Esophagus muscularis mucosa (tissue), 4 donors: Measurements from ENCODE around the gene AWAT1. TPM values are rescaled to one million over a fixed set of nuclear protein-coding genes. Genes with fewer than 3 reads are reported as not detected.

Experiments
- DNase-seq: peaks from one replicate; pipeline ENCODE4 v3.0.0-alpha.2; 2017; ENCODE audit errors: extremely low spot score
- H3K27ac ChIP-seq, 4 donors: fragments of 200-600 bp; sonication (generic); replicated peaks in 1 of 4; 1 replicate in 3 of 4; 2 replicates in 1 of 4; pipeline ENCODE4 v1.5.1; 2016 to 2019; ENCODE audit warnings: mild to moderate bottlenecking in 1 of 4
- H3K27me3 ChIP-seq, 4 donors: fragments of 200-600 bp; sonication (generic); one replicate each; pipeline versions ENCODE4 v1.5.1 to v1.6.0; 2016 to 2019
- H3K36me3 ChIP-seq, 4 donors: fragments of 200-600 bp; sonication (generic); one replicate each; pipeline ENCODE4 v1.5.1; 2016 to 2019
- H3K4me1 ChIP-seq, 4 donors: fragments of 200-600 bp; sonication (generic); one replicate each; pipeline ENCODE4 v1.5.1; 2016 to 2019
- H3K4me3 ChIP-seq, 4 donors: fragments of 200-600 bp; sonication (generic); 1 replicate in 2 of 4; 2 replicates in 2 of 4; pipeline ENCODE4 v1.5.1; 2016 to 2019; ENCODE audit warnings: mild to moderate bottlenecking in 4 of 4, moderate library complexity in 1 of 4
- H3K9me3 ChIP-seq, 4 donors: fragments of 200-600 bp; sonication (generic); 1 replicate in 3 of 4; 2 replicates in 1 of 4; pipeline ENCODE4 v1.5.1; 2016 to 2019
- EP300 ChIP-seq: sonication (generic); formaldehyde crosslinking; IDR thresholded peaks from one replicate; pipeline ENCODE4 v1.6.1; 2017; ENCODE audit warnings: antibody characterized with exemption
- POLR2A ChIP-seq: fragments of 450-650 bp; IDR thresholded peaks from one replicate; pipeline ENCODE4 v1.6.1; 2017; ENCODE audit warnings: antibody characterized with exemption, moderate library complexity, mild to moderate bottlenecking, low read depth
- POLR2AphosphoS5 ChIP-seq, 2 donors: sonication (generic); formaldehyde crosslinking; IDR thresholded peaks; one replicate each; pipeline ENCODE4 v1.6.1; 2017; ENCODE audit warnings: antibody characterized with exemption in 2 of 2
- WGBS: methylation state at CpG from one replicate; pipeline ENCODE4 v1.1.5; 2018; 5-methylcytosine and 5-hydroxymethylcytosine counted together
- intact Hi-C: fragments of 100-400 bp; cut with DNase I; formaldehyde crosslinking; loops from one replicate; pipeline ENCODE4 v1.15.1; 2023
- total RNA-seq, 4 donors: library from RNA; depleted of rRNA; stranded (reverse); fragments of >200 nt; gene quantifications; one replicate each; pipeline versions ENCODE4 v1.1.0 to v1.2.1, GENCODE V29; 2016
- TF ChIP-seq, protein P1 (sequence below), 3 experiments: fragments of 200-600 bp in 2 of 3; fragments of 450-650 bp in 1 of 3; sonication (generic) in 2 of 3; IDR thresholded peaks; one replicate each; pipeline ENCODE4 v1.5.1; 2017 to 2019; ENCODE audit warnings: antibody characterized with exemption in 3 of 3, mild to moderate bottlenecking in 2 of 3, moderate library complexity in 1 of 3

The AWAT1 gene
- total RNA-seq, 4 donors from 2014 or later = not detected

DNA sequence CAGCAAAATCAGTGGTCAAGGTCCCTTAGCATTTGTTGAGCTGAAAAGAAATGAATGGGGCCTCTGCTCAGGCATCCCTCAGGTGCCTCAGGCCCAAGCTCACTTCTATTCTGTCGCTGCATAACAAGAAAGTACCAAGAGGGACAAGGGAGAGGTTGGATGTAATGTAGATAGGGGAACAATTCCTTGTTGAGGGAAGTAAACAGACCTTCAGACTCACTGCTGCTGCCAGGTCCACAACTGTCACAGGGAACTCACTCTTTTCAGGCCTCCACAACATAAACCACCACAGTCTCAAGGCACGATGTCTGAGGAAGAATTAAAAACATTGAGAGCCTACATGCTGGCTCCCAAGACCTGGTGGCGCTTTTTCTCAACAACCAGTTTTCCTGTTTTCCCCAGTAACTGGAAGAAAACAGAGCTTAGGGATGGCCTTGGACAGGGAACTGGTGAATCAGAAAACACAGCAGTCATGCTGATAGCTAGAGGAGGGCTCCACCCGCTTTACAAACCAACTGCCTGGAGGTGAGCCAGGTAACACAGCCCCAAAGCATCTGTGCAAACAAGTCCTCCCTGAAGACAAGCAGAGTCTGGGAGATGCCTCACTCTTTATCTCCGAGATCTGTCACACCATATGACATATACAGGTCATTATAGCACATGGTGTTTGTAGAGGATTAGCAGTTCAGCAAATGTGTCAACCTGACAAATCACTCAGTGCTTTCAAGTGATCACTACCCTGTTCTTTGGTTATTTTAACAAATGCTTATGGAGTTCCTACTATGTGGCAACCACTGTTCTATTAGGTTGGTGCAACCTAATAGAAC lies 14.3 kb upstream of the AWAT1 start:
- DNase-seq = no peak
- intact Hi-C loops = no loop called here
- no peak overlapping the region for H3K27ac ChIP-seq

DNA sequence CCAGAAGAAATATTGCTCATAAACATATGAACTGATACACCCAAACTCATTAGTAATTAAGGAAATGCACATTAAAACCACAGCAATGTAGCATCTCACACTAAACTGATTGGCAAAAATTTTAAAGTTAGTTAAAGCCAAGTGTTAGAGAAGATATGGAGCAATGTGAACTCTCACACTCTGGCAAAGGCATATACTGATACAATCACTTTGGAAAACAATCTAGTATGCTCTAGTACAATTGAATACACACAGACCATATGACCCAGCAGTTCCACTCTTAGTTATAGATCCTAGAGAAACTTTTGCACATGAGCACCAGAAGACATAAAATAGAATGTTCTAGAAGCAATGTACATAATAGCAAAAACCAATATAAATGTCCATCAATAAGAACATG lies 8.4 kb upstream of the AWAT1 start:
- no peak overlapping the region for H3K27ac ChIP-seq
- no peak for DNase-seq

More for the DNA sequence above, 14.3 kb upstream of the AWAT1 start:
- Histone ChIP-seq H3K27me3 (no peaks in the 10 kb centered on the region), H3K4me3 (no peak overlapping the region), H3K36me3 (no peaks in the 10 kb centered on the region), H3K9me3 (no peaks in the 10 kb centered on the region), H3K4me1 (no peaks in the 10 kb centered on the region)
- WGBS = 53% methylated on average over 5 of the region's 5 CpGs
- no peak for TF ChIP-seq POLR2A
- no peak for TF ChIP-seq POLR2AphosphoS5 (IDR thresholded peaks at IDR 0.05)
- TF ChIP-seq EP300 = no peak
- TF ChIP-seq, protein P1, sequence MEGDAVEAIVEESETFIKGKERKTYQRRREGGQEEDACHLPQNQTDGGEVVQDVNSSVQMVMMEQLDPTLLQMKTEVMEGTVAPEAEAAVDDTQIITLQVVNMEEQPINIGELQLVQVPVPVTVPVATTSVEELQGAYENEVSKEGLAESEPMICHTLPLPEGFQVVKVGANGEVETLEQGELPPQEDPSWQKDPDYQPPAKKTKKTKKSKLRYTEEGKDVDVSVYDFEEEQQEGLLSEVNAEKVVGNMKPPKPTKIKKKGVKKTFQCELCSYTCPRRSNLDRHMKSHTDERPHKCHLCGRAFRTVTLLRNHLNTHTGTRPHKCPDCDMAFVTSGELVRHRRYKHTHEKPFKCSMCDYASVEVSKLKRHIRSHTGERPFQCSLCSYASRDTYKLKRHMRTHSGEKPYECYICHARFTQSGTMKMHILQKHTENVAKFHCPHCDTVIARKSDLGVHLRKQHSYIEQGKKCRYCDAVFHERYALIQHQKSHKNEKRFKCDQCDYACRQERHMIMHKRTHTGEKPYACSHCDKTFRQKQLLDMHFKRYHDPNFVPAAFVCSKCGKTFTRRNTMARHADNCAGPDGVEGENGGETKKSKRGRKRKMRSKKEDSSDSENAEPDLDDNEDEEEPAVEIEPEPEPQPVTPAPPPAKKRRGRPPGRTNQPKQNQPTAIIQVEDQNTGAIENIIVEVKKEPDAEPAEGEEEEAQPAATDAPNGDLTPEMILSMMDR (IDR thresholded peaks at IDR 0.05) = no peak

DNA sequence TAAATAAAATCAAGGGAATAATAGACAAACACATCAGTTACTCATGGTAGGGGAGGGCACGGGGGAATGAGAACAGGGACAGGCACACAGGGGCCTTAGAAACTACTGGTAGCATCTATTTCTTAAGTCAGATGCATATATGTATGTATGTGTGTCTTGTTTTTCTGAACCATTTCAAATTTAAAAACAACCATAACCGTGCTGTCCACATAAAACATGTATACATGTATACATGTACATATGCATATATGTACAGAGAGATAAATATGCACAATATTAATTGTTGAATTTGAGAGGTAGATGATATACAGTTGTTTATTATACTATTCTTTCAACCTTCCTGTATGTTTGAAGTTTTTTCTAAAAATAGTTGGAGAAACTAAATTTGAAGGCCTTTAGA lies 7.8 kb upstream of the AWAT1 start:
- no peaks in the 10 kb centered on the region for H3K9me3 ChIP-seq
- TF ChIP-seq, protein P1 (IDR thresholded peaks at IDR 0.05) = no peak
- TF ChIP-seq POLR2A (no peak), POLR2AphosphoS5 (IDR thresholded peaks at IDR 0.05) (no peak), EP300 (no peak)
- DNase-seq = no peak
- no peaks in the 10 kb centered on the region for H3K36me3 ChIP-seq
- H3K4me3 ChIP-seq = no peak overlapping the region
- H3K27ac ChIP-seq = no peak overlapping the region
- intact Hi-C loops = no loop called here
- H3K4me1 ChIP-seq = no peaks in the 10 kb centered on the region
- H3K27me3 ChIP-seq = no peaks in the 10 kb centered on the region
- WGBS = 60% methylated on average over 2 of the region's 2 CpGs

More for the DNA sequence above, 8.4 kb upstream of the AWAT1 start:
- intact Hi-C loops = no loop called here
- Histone ChIP-seq H3K4me1 (no peaks in the 10 kb centered on the region), H3K4me3 (no peak overlapping the region), H3K27me3 (no peaks in the 10 kb centered on the region), H3K36me3 (no peaks in the 10 kb centered on the region), H3K9me3 (no peaks in the 10 kb centered on the region)
- TF ChIP-seq EP300 (no peak), POLR2A (no peak)
- TF ChIP-seq, protein P1 (IDR thresholded peaks at IDR 0.05) = no peak

DNA sequence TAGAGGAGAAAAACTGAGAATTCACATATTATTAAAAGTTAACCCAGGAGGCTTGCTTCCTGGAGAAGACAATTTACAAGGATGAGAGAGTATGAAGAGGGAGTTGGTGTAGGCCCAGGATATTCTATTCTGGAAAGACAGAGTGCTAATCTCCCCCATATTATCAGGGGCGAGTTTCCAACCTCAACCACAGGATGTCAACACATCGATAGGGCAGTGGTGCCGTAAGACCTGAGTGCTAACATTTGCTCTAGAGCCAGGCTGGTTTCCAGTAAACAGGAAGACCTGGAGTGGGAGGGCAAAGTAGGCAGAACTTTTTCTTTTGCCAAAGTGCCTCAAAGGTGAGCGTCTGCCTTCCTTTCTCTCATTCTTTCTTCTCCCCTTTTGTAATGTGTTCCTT lies 2.8 kb upstream of the AWAT1 start:
- no peak for DNase-seq
- no peaks in the 10 kb centered on the region for H3K4me1 ChIP-seq
- H3K36me3 ChIP-seq = no peaks in the 10 kb centered on the region
- intact Hi-C loops = no loop called here
- no peak overlapping the region for H3K27ac ChIP-seq
- WGBS = 79% methylated on average over 4 of the region's 4 CpGs
- no peaks in the 10 kb centered on the region for H3K9me3 ChIP-seq
- H3K27me3 ChIP-seq = no peaks in the 10 kb centered on the region
- TF ChIP-seq POLR2A = no peak
- TF ChIP-seq, protein P1 (IDR thresholded peaks at IDR 0.05) = no peak
- no peak for TF ChIP-seq POLR2AphosphoS5 (IDR thresholded peaks at IDR 0.05)
- no peak for TF ChIP-seq EP300
- no peak overlapping the region for H3K4me3 ChIP-seq

DNA sequence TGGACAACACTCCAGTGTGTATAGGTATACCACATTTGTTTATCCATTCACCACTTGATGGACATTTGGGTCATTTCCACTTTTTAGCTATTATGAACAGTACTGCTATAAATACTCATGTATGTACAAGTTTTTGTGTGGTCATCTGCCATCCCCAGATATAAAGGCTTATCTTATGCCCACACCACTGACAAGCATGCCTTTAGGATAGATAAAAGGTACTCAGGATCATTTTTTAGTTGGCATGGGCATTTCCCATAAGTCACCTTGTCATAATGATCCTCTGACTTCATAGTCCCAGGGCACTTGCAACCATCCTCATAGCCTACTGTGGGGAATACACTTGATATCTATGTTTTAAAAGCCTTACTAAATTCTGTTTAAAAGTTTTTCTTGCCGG lies 6.3 kb downstream of the AWAT1 start:
- no peaks in the 10 kb centered on the region for H3K9me3 ChIP-seq
- H3K27ac ChIP-seq = no peak overlapping the region
- no peaks in the 10 kb centered on the region for H3K4me1 ChIP-seq
- 94% methylated on average over 1 of the region's 1 CpG for WGBS
- H3K27me3 ChIP-seq = no peaks in the 10 kb centered on the region
- DNase-seq = no peak
- TF ChIP-seq EP300 = no peak
- no peak for TF ChIP-seq POLR2A
- TF ChIP-seq POLR2AphosphoS5 (IDR thresholded peaks at IDR 0.05) = no peak
- TF ChIP-seq, protein P1 (IDR thresholded peaks at IDR 0.05) = no peak
- no peaks in the 10 kb centered on the region for H3K36me3 ChIP-seq
- H3K4me3 ChIP-seq = no peak overlapping the region
- intact Hi-C loops = no loop called here
